Activated T-cell treated with anti-CD3 and anti-CD28 coated beads, Interleukin-2, amount 50 U/mL, for 4 hours (primary cell): Measurements from ENCODE around the gene LBX1. TPM values are rescaled to one million over a fixed set of nuclear protein-coding genes. Genes with fewer than 3 reads are reported as not detected.
A peak's percentile ranks its signal among the peaks of the same experiment; 100 is the strongest.

Experiments
- ATAC-seq, 2 donors: fragments of 200-7000 bp; cut with Tn5 transposase; one replicate each; pipeline ENCODE4 v1.10.0; 2021
- DNase-seq: peaks from one replicate; pipeline ENCODE4 v3.0.0-alpha.2; 2020
- H3K27me3 Mint-ChIP-seq: one replicate; pipeline ENCODE4 v1.8.0; 2021; ENCODE audit warnings: low read depth, mixed read lengths
- H3K36me3 Mint-ChIP-seq: one replicate; pipeline ENCODE4 v1.8.0; 2022; ENCODE audit warnings: mixed read lengths; ENCODE audit not compliant: insufficient read depth
- H3K4me1 Mint-ChIP-seq: one replicate; pipeline ENCODE4 v1.8.0; 2021; ENCODE audit warnings: low read depth, mixed read lengths
- H3K4me3 Mint-ChIP-seq: one replicate; pipeline ENCODE4 v1.8.0; 2021; ENCODE audit warnings: mild to moderate bottlenecking, moderate library complexity, mixed read lengths
- H3K9me3 Mint-ChIP-seq: one replicate; pipeline ENCODE4 v1.8.0; 2021; ENCODE audit warnings: mixed read lengths
- total RNA-seq, 3 donors: library from RNA; stranded (reverse); gene quantifications; one replicate each; pipeline ENCODE4 v1.2.1, GENCODE V29; 2021

LBX1 gene
- total RNA-seq, 3 donors from 2014 or later: not detected

DNA sequence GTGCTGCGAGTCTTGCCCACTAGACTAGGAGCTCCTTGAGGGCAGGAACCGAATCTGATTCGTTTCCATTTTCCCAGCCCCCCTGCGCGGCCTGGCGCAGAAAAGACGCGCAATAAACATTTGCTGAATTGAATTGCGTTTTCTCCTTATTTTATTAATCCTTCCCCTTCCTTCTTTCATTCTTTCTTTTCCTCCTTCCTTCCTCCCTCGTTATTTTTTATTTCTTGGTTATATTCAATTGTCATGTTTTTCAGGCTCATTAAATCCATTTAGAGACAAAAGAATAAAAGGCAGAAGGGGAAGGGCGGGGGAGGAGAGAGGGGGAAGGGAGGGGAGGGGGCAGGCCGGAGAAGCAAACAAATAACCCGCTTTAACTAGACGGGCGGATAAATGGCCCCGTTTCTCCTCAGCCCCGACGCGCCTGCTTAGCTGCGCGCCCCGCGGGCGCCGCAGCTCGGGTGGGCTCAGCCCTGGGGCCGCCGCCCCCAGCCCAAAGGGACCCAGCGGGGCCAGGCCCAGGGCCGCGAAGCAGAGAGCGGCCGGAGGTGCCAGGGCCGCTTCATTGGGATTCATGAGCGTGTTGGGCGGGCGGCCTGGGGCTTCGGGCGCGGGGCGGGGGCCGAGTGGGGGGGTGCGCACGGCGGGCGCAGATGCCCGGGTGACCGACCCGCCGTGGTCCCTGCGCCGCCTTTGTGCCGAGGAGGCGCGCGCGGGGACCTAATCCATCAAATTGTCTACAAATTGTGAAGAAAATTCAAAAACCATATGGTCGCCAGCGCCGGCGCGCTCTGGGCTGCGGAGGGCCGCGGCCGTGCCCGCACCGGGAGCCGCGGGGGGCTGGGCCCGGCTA lies 5.0 kb downstream of the LBX1 start:
- DNase-seq (no peak), ATAC-seq (no peak)
- Mint-ChIP-seq H3K9me3 (no peaks in the 10 kb centered on the region), H3K36me3 (no peaks in the 10 kb centered on the region), H3K4me1 (peaks cover 44% of the 10 kb centered on the region), H3K27me3 (peaks cover 82% of the 10 kb centered on the region), H3K4me3 (no peak overlapping the region)

GRCh38 chr10:101223274-101224059 lies 5.8 kb downstream of the LBX1 start:
- ATAC-seq (peak in 1 of 2 donors; percentile 4), DNase-seq (no peak)
- Mint-ChIP-seq H3K9me3 (no peaks in the 10 kb centered on the region), H3K4me3 (peak overlapping the region; percentile 54), H3K4me1 (peaks cover 43% of the 10 kb centered on the region), H3K36me3 (no peaks in the 10 kb centered on the region), H3K27me3 (peaks cover 88% of the 10 kb centered on the region)

DNA sequence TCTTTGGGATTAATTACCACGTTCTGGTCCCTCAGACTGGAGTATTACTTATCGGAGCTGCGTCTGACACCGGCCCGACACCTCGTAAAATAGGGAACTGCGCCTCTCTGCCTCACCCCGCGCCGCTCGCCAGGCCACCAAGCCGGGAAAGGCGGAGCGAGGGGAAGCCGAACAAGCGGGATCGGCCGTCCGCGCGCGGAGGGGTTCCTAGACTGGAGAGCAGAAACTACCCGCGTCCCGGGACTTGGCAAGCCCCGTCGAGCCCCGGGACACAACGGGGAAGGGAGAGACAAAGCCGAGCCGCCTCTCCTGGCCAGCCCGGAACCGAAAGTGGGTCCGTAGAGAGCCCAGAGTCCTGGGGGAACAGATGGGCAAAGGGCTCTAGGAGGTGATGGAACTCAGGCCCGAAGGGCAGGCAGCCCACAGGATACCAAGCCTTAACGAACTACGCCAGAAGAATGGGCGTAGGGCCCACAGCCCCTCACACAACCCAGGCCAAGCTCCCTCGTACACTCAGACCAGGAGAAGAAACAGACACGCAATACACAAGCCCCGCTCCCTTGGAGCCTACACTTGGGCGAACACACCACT lies 6.5 kb downstream of the LBX1 start:
- H3K9me3 Mint-ChIP-seq: no peaks in the 10 kb centered on the region
- peak; percentile 16 to 33 for ATAC-seq
- H3K4me1 Mint-ChIP-seq: peaks cover 40% of the 10 kb centered on the region
- peaks cover 90% of the 10 kb centered on the region for H3K27me3 Mint-ChIP-seq
- no peaks in the 10 kb centered on the region for H3K36me3 Mint-ChIP-seq
- peak overlapping the region; percentile 54 for H3K4me3 Mint-ChIP-seq
- DNase-seq: no peak

DNA sequence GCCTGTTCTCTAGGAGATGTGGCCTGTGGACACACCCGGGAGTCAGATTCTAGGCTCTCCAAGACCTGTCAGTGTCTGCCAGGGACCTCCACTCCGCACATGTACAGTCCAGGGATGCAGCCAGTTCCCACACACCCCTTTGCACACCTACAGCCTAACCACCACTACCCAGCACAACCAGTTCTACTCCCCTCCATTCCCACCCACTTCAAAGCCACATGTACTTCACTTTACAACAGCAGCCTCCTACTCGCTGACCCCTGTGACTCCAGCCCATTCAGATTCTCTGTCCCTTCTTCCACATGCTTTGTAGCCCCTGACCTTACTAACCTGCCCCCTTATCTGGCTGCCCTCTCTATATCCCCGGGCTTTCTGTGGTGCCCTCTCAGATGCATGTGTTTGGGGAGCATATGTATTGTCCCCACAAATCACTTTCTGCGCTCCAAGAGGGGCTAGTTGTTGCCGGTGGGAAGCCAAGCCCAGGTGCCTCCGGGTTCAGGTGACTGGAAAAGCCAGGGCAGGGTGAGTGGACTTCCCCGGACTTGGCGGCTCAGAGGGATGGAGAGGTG lies 7.2 kb downstream of the LBX1 start:
- DNase-seq (no peak), ATAC-seq (no peak)
- Mint-ChIP-seq H3K36me3 (no peaks in the 10 kb centered on the region), H3K4me1 (peaks cover 42% of the 10 kb centered on the region), H3K4me3 (peak overlapping the region; percentile 1), H3K9me3 (no peaks in the 10 kb centered on the region), H3K27me3 (peaks cover 92% of the 10 kb centered on the region)

GRCh38 chr10:101221549-101221948 lies 7.7 kb downstream of the LBX1 start:
- H3K4me1 Mint-ChIP-seq: peaks cover 44% of the 10 kb centered on the region
- H3K27me3 Mint-ChIP-seq: peaks cover 93% of the 10 kb centered on the region
- H3K36me3 Mint-ChIP-seq: no peaks in the 10 kb centered on the region
- DNase-seq (no peak), ATAC-seq (peak; percentile 39 to 50)
- no peak overlapping the region for H3K4me3 Mint-ChIP-seq
- no peaks in the 10 kb centered on the region for H3K9me3 Mint-ChIP-seq

DNA sequence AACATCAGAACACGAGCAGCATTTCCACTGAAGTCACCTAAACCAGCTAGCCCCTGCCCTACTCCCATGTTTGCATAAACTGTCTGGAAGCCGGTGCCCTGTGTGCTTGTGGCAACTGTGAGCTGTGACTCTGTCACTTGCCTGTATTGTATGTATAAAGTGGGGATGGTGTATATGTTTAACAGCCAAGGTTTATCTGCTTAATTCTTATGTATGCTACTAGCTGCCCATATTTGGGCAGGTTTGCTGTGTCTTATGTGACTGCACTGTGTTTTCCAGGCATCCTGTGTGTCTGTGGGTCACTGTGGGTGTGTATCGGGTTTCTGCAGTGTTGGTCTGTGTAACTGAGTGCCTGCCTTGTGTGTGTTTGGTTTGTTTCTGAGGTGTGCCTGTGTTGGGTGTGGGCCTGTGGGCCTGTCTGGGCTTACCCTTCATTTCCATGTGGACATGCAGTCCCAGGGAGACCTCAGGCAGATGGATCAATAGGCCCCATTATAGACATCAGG lies 9.3 kb downstream of the LBX1 start:
- H3K9me3 Mint-ChIP-seq: no peaks in the 10 kb centered on the region
- no peak overlapping the region for H3K4me3 Mint-ChIP-seq
- peaks cover 42% of the 10 kb centered on the region for H3K4me1 Mint-ChIP-seq
- DNase-seq (no peak), ATAC-seq (no peak)
- peaks cover 91% of the 10 kb centered on the region for H3K27me3 Mint-ChIP-seq
- no peaks in the 10 kb centered on the region for H3K36me3 Mint-ChIP-seq

DNA sequence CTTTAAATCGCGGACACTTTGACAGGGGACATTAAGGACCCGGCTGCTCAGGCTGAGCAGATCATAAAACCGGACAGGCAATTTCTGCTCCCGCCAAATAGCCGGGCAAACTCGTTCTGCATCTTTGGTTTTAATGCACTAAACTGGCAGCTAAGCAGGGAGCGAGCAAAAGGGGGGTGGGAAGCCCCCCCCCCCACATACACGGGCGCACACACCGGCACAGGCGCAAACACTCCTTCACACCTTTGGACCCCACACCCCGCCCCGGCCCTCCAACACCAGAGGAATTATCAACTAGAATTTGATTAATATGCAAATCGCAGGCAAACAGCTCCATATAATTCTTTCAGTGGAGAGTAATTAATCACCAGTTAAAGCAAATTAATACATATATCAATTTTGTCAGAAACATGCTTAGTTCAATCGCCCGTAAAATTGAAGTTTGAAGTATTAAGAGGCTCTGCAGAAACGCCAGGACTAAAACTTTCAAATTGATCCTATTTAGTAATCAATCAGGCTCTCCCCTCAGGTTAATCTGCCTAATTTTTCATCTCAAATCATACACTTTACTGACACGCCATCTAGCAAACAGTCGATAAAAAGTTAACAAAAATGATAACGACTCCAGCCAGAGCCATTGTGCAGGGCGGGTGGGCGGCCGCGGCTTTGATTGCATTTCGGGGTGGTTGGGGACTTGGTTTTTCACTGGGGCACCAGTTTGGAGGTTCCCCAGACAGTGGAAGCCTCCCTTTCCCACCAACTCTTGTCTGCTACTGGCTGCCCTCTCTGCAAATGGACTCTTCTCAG lies 9.9 kb downstream of the LBX1 start:
- Mint-ChIP-seq H3K4me1 (peaks cover 44% of the 10 kb centered on the region), H3K4me3 (no peak overlapping the region), H3K27me3 (peaks cover 94% of the 10 kb centered on the region), H3K9me3 (no peaks in the 10 kb centered on the region), H3K36me3 (no peaks in the 10 kb centered on the region)
- ATAC-seq (no peak), DNase-seq (no peak)

DNA sequence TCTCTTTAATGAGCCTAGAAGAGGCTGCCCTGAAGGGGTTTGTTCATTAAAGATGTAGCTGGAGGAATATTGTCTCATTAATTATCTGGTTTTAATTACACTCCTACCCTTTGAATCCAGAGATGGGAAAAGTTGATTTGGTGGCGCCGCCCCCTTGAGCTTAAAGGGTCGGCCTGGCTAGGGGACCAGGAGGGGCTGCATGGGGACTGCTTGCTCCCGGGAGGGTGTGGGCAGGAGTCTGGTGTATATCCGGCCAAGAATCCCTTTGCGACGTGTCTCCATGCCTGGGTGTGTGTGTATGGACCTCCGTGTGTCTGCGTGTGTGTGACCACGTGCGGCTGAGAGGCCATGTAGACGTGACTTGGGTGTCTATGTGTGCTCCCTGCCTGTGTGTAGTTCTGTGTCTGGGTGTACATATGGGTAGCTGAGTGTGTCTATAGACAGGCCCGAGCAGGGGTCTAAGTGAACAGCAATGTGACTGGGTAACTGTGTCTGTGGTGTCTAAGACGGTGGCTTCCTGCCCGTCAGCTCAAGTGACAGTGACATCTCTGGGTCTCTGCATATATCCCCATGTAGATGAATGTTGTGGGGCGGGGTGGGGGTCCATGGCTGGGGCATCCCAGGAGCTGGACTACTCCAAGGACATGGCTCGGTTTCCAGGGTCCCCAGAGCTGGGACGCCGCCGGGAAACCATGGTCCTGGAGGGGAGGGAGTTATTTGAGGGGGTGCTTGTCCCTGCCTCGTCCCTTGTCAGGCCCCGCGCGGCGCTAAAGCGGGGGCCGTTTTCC lies 10.7 kb downstream of the LBX1 start:
- Mint-ChIP-seq H3K4me1 (peaks cover 46% of the 10 kb centered on the region), H3K36me3 (no peaks in the 10 kb centered on the region), H3K27me3 (peaks cover 95% of the 10 kb centered on the region), H3K9me3 (no peaks in the 10 kb centered on the region), H3K4me3 (no peak overlapping the region)
- ATAC-seq (no peak), DNase-seq (no peak)

DNA sequence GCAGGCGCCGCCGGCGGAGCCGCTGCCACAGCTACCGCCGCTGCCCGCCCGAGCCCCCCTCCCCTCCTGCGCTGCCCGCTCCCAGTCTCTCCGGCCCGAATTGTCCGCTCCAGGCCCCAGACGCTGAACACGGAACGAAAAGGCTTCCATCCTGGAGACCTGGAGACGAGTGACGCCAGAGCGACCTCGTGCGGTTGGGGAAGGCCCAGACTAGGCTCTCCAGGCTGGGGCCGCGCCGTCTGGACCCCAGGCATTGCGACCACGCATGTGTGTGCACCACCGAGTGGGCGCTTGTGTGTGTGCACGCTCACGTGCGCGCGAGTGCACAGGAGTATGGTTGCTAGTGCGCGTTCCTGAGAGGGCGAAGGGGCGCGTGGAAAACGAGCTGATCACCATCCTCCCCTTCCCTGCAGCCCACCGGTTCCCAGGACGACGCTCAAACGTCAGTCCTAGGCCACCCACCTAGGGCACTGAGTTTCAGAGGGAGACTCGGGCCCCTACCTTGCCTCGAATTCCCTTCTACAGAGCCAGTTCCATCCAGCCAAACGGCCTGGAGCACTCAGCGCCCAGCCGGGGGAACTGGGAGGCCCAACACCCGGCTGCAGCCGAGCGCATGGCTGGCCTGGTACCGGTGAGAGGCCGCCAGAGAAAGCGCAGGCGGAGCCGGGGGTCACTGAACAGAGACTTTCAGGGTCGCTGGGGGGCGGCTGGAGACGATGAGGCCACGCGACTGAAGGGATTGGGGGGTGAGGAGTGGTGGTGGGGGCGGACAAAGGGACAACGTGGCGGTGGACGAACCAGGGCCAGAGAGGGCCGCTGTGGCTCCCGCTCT lies 11.6 kb downstream of the LBX1 start:
- H3K4me1 Mint-ChIP-seq: peaks cover 39% of the 10 kb centered on the region

GRCh38 chr10:101217044-101217425 lies 12.2 kb downstream of the LBX1 start:
- Mint-ChIP-seq H3K36me3 (no peaks in the 10 kb centered on the region), H3K9me3 (no peaks in the 10 kb centered on the region), H3K4me3 (peak overlapping the region; percentile 33), H3K27me3 (peaks cover 92% of the 10 kb centered on the region), H3K4me1 (peaks cover 37% of the 10 kb centered on the region)
- DNase-seq: no peak
- ATAC-seq: no peak

More for the DNA sequence above, 11.6 kb downstream of the LBX1 start:
- DNase-seq (no peak), ATAC-seq (no peak)
- Mint-ChIP-seq H3K4me3 (peak overlapping the region; percentile 23), H3K36me3 (no peaks in the 10 kb centered on the region), H3K9me3 (no peaks in the 10 kb centered on the region), H3K27me3 (peaks cover 92% of the 10 kb centered on the region)

- Mint-ChIP-seq H3K27me3 (peaks cover 91% of the 10 kb centered on the region), H3K4me1 (peaks cover 35% of the 10 kb centered on the region), H3K9me3 (no peaks in the 10 kb centered on the region), H3K4me3 (peak overlapping the region; percentile 33), H3K36me3 (no peaks in the 10 kb centered on the region)
- ATAC-seq (no peak), DNase-seq (no peak)
Measured at GRCh38 chr10:101216207-101217043, 12.8 kb downstream of the LBX1 start.
